BJ (cell line): Measurements from ENCODE around the gene ANKRD44. TPM values are rescaled to one million over a fixed set of nuclear protein-coding genes. Genes with fewer than 3 reads are reported as not detected.

ENCODE experiments used
- CTCF ChIA-PET: fragments of 350-600 bp; formaldehyde crosslinking; extraction: SDS; loops from one replicate; lab custom pipeline; 2021; ENCODE audit warnings: antibody characterized with exemption, inconsistent platforms; lab: Yijun Ruan, JAX
- POLR2A ChIA-PET: fragments of 300-600 bp; sonication (Branson Sonifier 250); formaldehyde crosslinking; extraction: SDS; loops from one replicate; lab custom pipeline; 2021; ENCODE audit warnings: antibody characterized with exemption; lab: Charles Lee
- DNase-seq: peaks from one replicate; pipeline ENCODE4 v3.0.0-alpha.2; 2011; ENCODE audit warnings: low read depth
- H3K27me3 ChIP-seq: 2 replicates; pipeline ENCODE4 v1.6.0; 2011; ENCODE audit warnings: low read length; ENCODE audit not compliant: control insufficient read depth, insufficient read depth
- H3K36me3 ChIP-seq: 2 replicates; pipeline ENCODE4 v1.5.1; 2011; ENCODE audit warnings: low read length; ENCODE audit not compliant: control insufficient read depth, insufficient read depth
- H3K4me3 ChIP-seq: 2 replicates; pipeline ENCODE4 v1.5.1; 2011; ENCODE audit warnings: low read depth, mild to moderate bottlenecking, control low read depth, low read length
- CTCF ChIP-seq: IDR thresholded peaks from 2 replicates; pipeline ENCODE4 v1.5.1; 2011; ENCODE audit warnings: low read depth, mild to moderate bottlenecking, control low read depth, inconsistent platforms, low read length, moderate library complexity; ENCODE audit not compliant: insufficient read depth
- polyA plus RNA-seq: library from polyadenylated mRNA; depleted of rRNA; stranded (reverse); fragments of >200 nt; gene quantifications from 2 replicates; pipeline ENCODE4 v1.2.3, GENCODE V29; 2011

Gene ANKRD44
- polyA plus RNA-seq, 1 experiment, result 12.4 TPM

GRCh38 chr2:197340591-197340990 is 30.0 kb upstream of the ANKRD44 start:
- POLR2A ChIA-PET, result no interaction called here
- no peak for TF ChIP-seq CTCF
- no peak for DNase-seq
- H3K4me3 ChIP-seq, result no peak overlapping the region
- no peaks in the 10 kb centered on the region for H3K27me3 ChIP-seq
- CTCF ChIA-PET, result no interaction called here
- H3K36me3 ChIP-seq, result no peaks in the 10 kb centered on the region

- Histone ChIP-seq H3K4me3 (no peak overlapping the region), H3K27me3 (no peaks in the 10 kb centered on the region), H3K36me3 (no peaks in the 10 kb centered on the region)
- CTCF ChIA-PET, result interaction anchor here (1.0 kb wide), 1 partner anchor 26 kb away, joined by 4 read pairs; no protein-coding TSS in a partner anchor
- DNase-seq, result no peak
- TF ChIP-seq CTCF, result no peak
- POLR2A ChIA-PET, result no interaction called here
These were observed 29.1 kb upstream of the ANKRD44 start for GRCh38 chr2:197339496-197340220.

- no peaks in the 10 kb centered on the region for H3K27me3 ChIP-seq
- no peak overlapping the region for H3K4me3 ChIP-seq
- DNase-seq, result no peak
- POLR2A ChIA-PET, result no interaction called here
- no peaks in the 10 kb centered on the region for H3K36me3 ChIP-seq
- TF ChIP-seq CTCF, result no peak
- CTCF ChIA-PET, result interaction anchor here (0.6 to 1.0 kb wide), 2 partner anchors 25 to 34 kb away, joined by 3 to 4 read pairs; no protein-coding TSS in a partner anchor
These were observed 28.4 kb upstream of the ANKRD44 start for GRCh38 chr2:197339016-197339415.

- DNase-seq, result no peak
- ChIA-PET POLR2A (no interaction called here), CTCF (interaction anchor here (0.9 kb wide), 1 partner anchor 13 kb away, joined by 3 read pairs; no protein-coding TSS in a partner anchor)
- Histone ChIP-seq H3K27me3 (no peaks in the 10 kb centered on the region), H3K4me3 (no peak overlapping the region), H3K36me3 (no peaks in the 10 kb centered on the region)
- no peak for TF ChIP-seq CTCF
These were observed 22.1 kb upstream of the ANKRD44 start for GRCh38 chr2:197332641-197333040.

- ChIA-PET POLR2A (no interaction called here), CTCF (no interaction called here)
- H3K36me3 ChIP-seq, result no peaks in the 10 kb centered on the region
These were observed 17.9 kb upstream of the ANKRD44 start for GRCh38 chr2:197328461-197328860.

More at GRCh38 chr2:197328461-197328860, 17.9 kb upstream of the ANKRD44 start:
- no peak for DNase-seq
- Histone ChIP-seq H3K27me3 (no peaks in the 10 kb centered on the region), H3K4me3 (no peak overlapping the region)
- no peak for TF ChIP-seq CTCF
